AG20443 (cell line): Measurements from ENCODE around the gene SIX6.

Source experiments
- DNase-seq: peaks from one replicate; pipeline ENCODE4 v3.0.0; 2012; ENCODE audit warnings: low spot score, mixed read lengths

Gene SIX6

DNA sequence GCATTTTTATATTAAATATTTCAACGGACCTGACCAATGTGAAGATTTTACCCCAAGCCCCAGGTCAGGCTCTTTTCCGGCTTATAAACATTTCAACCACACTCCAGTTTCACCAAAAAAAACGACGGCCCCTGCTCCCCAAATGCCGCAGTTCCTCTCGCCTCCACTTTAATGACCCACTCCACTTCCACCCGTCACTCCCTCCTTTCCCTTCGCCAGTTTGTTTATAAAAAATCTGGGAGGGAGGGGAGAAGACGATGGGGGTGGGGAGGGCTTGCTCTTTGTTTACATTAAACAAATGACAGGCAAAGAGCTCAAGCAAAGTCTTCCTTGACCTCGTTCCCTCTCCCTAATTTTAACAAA lies 5.4 kb downstream of the SIX6 start:
- DNase-seq = no peak

DNA sequence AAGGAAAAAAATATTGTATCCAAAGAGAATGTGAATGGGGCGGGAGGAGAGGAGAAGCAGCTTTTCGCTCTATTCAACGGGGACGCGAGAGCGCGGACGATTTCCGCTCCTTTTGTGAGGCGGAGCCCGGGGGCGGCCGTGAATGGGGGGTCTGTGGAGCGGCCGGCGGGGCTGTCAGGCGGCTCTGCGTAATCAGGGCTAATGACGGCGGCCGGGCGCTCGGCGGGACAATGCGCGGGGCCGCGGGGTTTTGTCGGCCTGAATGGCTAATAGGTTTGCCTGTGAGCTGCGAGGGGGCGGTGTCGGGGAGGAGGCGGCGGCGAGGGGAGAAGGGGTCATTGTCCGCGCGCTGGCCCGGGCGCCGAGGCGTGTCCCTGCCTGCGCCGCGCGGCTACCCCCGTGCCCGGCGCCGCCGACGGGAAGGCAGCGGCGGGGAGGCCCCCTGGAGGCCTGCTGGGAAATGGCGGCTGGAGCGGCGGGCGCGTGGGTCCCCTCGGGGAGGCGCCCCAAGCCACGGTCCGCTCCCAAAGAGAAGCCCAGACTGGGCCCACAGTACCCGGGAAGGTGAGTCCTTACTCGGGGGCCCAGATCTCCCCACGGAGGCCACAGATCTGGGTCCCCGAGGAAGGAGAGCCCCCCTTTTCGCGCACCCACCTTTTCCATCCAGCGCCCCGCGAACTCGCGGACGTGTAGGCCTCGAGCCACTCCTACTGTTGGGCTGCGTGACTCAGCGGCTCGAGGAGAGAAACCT lies 6.0 kb downstream of the SIX6 start:
- peak; percentile 49 for DNase-seq

DNA sequence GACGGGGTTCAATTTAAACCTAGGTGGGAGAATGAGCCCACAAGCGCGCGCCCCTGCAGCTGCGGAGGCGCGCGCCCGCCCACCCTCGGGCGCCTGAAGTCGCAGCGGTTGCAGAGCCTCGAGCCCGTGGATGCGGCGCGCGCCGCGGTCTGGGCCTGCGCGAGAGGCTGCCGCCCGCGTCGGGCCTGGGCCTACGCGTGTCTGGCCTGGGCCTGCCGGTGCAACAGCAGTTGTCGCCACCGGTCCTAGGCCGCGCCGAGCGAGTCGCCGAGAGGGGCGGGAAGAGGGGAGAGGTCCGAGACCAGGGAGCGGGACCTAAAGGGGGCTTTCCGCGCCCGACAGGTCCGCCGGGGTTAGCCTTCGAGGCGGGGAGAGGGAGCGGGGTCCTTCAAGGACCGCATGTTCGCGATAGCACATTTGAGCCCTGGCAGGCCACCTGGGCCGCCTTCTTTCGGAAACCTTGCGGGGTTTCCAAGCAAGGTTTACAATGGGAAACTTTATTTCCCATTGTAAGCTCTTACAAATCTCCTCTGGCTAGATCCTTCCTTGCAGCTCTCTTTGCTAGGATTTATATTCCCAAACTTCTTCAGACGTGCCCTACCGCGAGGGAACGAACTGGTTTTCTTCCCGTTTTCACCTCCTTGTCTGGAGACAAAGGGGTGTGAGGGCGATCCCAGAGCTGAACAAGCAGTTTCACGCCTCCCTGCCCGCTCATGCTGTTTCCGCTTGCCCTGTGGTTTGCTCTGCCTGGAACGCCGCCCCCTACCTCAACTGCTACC lies 6.8 kb downstream of the SIX6 start:
- peak; percentile 24 for DNase-seq

DNA sequence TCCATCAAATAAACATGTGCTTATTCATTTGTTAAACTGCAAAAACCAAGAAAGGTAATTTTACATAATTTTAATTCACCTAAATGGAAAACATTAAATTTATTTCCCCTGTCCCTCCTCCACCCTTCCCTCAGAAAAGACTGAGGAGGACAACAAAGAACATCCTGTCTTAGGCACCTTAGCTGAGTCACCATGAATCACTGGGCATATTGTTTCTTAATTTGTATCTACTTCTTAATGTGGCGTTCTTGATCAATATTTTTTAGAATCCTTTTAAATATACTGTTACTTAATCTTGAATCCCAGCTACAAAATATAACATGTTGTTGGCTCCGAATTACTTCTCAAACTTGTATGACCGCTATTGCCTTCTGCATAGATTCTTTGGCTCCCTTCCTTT lies 23.5 kb downstream of the SIX6 start:
- DNase-seq = no peak

DNA sequence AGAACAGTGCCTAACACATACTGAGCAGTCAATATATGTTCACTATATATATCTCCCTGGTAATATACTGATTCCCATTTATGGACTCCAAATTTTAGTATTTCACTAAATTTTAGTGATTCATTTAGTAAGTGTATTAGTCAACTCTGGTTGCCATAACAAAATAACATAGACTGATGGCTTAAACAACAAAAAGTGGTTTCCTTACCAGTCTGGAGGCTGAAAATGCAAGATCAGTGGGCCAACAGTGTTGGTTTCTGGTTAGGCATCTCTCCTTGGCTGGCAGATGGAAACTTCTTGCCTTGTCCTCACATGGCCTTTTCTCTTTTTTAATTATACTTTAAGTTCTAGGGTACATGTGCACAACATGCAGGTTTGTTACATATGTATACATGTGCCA lies 28.7 kb downstream of the SIX6 start:
- no peak for DNase-seq

DNA sequence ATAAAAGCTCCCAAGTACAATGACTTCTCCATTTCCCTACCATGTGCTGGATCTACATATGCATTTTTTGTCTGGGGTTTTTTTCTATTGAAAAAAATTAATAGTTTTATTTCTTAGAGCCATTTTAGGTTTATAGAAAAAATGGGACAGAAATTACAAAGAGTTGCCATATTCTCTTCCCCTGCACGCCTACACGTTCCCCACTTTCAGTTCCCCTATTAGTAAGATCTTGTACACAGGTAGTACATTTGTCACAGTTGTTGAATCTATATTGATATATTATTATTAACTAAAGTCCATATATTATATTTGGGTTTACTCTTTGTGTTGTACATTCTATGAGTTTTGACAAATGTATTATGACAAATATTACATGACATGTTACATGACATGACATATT lies 35.7 kb downstream of the SIX6 start:
- no peak for DNase-seq

DNA sequence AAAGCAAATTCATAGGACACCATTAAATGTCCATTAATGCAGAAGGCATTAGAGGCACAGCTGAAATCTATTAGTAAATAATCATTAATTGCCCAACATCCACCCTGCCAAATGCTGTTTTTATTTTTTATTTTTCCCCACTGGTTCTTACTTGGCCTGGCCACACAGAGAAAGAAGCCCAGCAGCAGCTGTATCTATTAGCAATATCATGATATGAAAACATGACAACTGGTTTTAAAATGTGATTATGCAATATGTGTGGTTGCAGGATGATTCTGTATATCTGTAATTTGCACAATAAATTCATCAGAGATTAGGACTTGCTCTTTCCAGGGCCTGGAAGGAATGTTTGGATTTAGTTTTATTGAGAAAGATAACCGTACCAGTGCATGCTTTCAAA lies 44.9 kb downstream of the SIX6 start:
- no peak for DNase-seq

DNA sequence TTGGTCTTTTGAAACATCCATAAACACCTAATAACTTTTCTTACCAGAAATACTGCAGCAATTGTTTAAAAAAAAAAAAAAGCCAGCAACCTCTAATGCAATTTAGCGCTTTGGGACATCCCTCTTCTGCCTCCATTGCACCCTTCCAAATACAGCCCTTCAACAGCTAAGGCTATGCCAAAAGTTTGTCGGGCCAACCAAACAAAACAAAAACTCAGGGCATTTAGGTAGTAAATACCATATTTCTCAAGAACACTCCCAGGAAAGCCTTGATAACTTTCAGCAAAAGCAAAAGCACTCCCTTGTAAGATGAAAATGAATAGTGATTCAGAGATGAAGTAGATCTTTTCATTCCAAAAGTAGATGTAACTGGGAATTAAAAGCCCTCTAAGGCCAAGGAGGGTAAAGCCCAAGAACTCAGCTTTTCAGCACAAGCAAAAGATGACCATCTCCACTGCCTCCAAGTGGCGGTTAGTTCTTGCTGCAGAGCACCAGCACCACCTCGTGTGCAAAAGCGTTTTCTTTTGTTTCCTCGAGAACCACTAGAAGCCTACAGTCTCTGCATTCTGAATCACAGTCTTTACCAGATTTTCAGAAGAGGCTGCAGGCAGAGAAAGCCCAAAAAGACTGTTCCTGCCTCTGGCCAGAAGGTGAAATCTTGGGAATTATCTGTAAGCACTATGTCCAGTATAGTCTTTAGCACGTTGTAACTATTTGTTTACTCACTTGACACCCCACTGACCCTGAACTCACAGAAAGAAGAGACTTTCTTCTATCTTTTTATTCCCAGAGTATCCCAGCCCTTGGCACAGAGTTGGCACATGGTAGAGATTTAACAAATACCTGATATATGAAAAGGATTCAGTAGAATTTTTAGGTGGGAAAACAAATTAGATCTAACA lies 53.1 kb downstream of the SIX6 start:
- DNase-seq = peak; percentile 80
